Adrenal gland (tissue), 12 donors: Measurements from ENCODE around the gene RAPGEF3. TPM values are rescaled to one million over a fixed set of nuclear protein-coding genes. Genes with fewer than 3 reads are reported as not detected.

Experiments used
- DNase-seq, 7 donors: peaks; one replicate each; pipeline ENCODE4 v3.0.0-alpha.2; 2019 to 2020
- H3K27ac ChIP-seq, 5 donors: fragments of 200-600 bp; sonication (generic) in 4 of 5; 1 replicate in 3 of 5; 2 replicates in 2 of 5; pipeline versions ENCODE4 v1.5.1 to v1.8.0; 2016 to 2020; ENCODE audit warnings: mild to moderate bottlenecking in 1 of 5
- H3K27me3 ChIP-seq: fragments of 200-600 bp; 2 replicates; pipeline ENCODE4 v1.8.0; 2021
- H3K36me3 ChIP-seq, 2 donors: fragments of 200-600 bp; replicated peaks in 1 of 2; 1 replicate in 1 of 2; 2 replicates in 1 of 2; pipeline versions ENCODE4 v1.5.1 to v1.8.0; 2018 to 2022
- H3K4me1 ChIP-seq, 2 donors: fragments of 200-600 bp; replicated peaks in 1 of 2; 1 replicate in 1 of 2; 2 replicates in 1 of 2; pipeline versions ENCODE4 v1.5.1 to v1.8.0; 2018 to 2021
- H3K4me3 ChIP-seq, 4 donors: fragments of 200-600 bp; sonication (generic) in 3 of 4; one replicate each; pipeline ENCODE4 v1.5.1; 2016 to 2018
- H3K9me3 ChIP-seq, 3 donors: fragments of 200-600 bp; sonication (generic) in 1 of 3; replicated peaks in 1 of 3; 1 replicate in 2 of 3; 2 replicates in 1 of 3; pipeline versions ENCODE4 v1.5.1 to v1.8.0; 2016 to 2021
- CTCF ChIP-seq, 6 experiments: fragments of 450-650 bp in 4 of 6; fragments of 200-600 bp in 2 of 6; sonication (generic) in 1 of 6; IDR thresholded peaks; 1 replicate in 5 of 6; 2 replicates in 1 of 6; pipeline versions ENCODE4 v1.5.1 to v1.8.0; 2016 to 2021; ENCODE audit warnings: antibody characterized with exemption in 6 of 6, mild to moderate bottlenecking in 2 of 6, moderate library complexity in 1 of 6
- POLR2A ChIP-seq, 2 donors: fragments of 450-650 bp; IDR thresholded peaks; one replicate each; pipeline ENCODE4 v1.6.1; 2017; ENCODE audit warnings: antibody characterized with exemption in 2 of 2, mild to moderate bottlenecking in 2 of 2, moderate library complexity in 1 of 2
- WGBS, 4 donors: extraction: QIAGEN DNeasy Blood & Tissue Kit in 2 of 4; methylation state at CpG; one replicate each; pipeline versions ENCODE4 v1.1.5 to v1.1.7; 2013 to 2017; 5-methylcytosine and 5-hydroxymethylcytosine counted together
- intact Hi-C, 2 donors: fragments of 100-400 bp; cut with DNase I; formaldehyde crosslinking; loops; one replicate each; pipeline versions ENCODE4 v1.14.1 to v1.15.0; 2022 to 2023
- polyA plus RNA-seq, 3 donors: library from polyadenylated mRNA; stranded (reverse); fragments of 200-250 nt in 2 of 3; fragments of 350-450 nt in 1 of 3; fragmentation: Illumina TruSeq in 1 of 3; extraction: RNeasy Lipid Tissue Mini Kit (QIAGEN cat#74804) in 1 of 3; gene quantifications; one replicate each; pipeline ENCODE4 v1.2.3, GENCODE V29; 2013 to 2014
- total RNA-seq, 9 donors: library from RNA; depleted of rRNA in 4 of 9; stranded (reverse); fragments of >200 nt in 4 of 9; fragments of 120-200 nt in 1 of 9; fragmentation: NEBNext Ultra II Directional in 1 of 9; extraction: Animal tissue kit (Norgen Biotek cat#: 25700) in 1 of 9; gene quantifications; one replicate each; pipeline versions ENCODE4 v1.1.0 to v1.2.4, GENCODE V29; 2013 to 2023
- donor health status: healthy with polysubstance abuse.
- donor health status: Bipolar disorder and iron deficiency.
- donor health status: DM: yes; HTN: yes; CAD: no.
- donor health status: DM: no; HTN: no; CAD: no.
- donor health status: DM: no; HTN: no; CAD: no.
- donor health status: DM: yes; HTN: yes; CAD: no.

RAPGEF3 gene
- total and polyA plus RNA-seq, 12 donors: 1.4 to 69.4 (median 9.3) TPM

- no peaks in the 10 kb centered on the region for H3K36me3 ChIP-seq
- H3K4me3 ChIP-seq: no peak overlapping the region
- peaks cover 24 to 37% of the 10 kb centered on the region in 2 donors for H3K4me1 ChIP-seq
- DNase-seq: peak in 3 of 7 donors; percentile 42 to 58 (median 47)
- TF ChIP-seq POLR2A (IDR thresholded peaks at IDR 0.05) (no peak), CTCF (IDR thresholded peaks at IDR 0.05) (no peak)
- no peaks in the 10 kb centered on the region for H3K27me3 ChIP-seq
- no peaks in the 10 kb centered on the region for H3K9me3 ChIP-seq
- WGBS, 4 donors: 66 to 80% (median 75%) methylated on average over 7 to 13 of the region's 13 CpGs
- H3K27ac ChIP-seq: peak overlapping the region in 3 of 5 donors; percentile 71 to 82 (median 82)
- intact Hi-C loops: loop anchor here (5.0 to 10.0 kb wide), 2 partner anchors 121 to 229 kb away; no protein-coding TSS in a partner anchor
Observed at GRCh38 chr12:47715877-47716548, 42.7 kb downstream of the RAPGEF3 start.

DNA sequence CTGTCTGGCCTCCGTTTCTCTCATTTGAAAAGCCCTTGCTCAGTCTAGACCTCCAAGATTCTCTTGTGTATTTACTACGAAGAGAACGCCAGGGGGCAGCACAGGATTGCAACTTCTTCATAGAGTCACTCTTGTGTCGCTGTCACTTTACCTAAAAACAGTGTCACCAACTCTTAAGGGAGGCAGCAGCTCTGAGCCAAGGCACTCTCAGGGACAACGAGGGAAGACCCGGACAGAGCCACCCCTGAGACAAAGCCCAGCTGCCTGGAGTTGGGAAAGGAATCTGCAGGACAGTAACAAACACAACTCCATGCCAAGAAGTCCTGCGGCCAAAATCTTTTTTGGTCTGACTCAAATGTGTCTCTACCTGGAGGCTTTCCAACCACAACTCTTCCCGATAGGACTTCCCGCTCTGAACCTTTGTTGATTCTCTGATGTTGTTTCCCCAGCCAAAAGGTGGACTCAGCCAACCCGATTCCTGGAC, 43.2 kb downstream of the RAPGEF3 start:
- peak overlapping the region in 3 of 5 donors; percentile 63 to 82 (median 71) for H3K27ac ChIP-seq
- peaks cover 24 to 37% of the 10 kb centered on the region in 2 donors for H3K4me1 ChIP-seq
- H3K36me3 ChIP-seq: no peaks in the 10 kb centered on the region
- 3 to 12% (median 9%) methylated on average over 9 to 10 of the region's 10 CpGs for WGBS, 4 donors
- TF ChIP-seq POLR2A (IDR thresholded peaks at IDR 0.05): no peak
- TF ChIP-seq CTCF (IDR thresholded peaks at IDR 0.05): peak; percentile 60 to 93 (median 88)
- no peak overlapping the region for H3K4me3 ChIP-seq
- no peaks in the 10 kb centered on the region for H3K9me3 ChIP-seq
- intact Hi-C loops: loop anchor here (5.0 to 10.0 kb wide), 2 partner anchors 122 to 229 kb away; no protein-coding TSS in a partner anchor
- peak; percentile 80 to 93 (median 86) for DNase-seq
- H3K27me3 ChIP-seq: no peaks in the 10 kb centered on the region

DNA sequence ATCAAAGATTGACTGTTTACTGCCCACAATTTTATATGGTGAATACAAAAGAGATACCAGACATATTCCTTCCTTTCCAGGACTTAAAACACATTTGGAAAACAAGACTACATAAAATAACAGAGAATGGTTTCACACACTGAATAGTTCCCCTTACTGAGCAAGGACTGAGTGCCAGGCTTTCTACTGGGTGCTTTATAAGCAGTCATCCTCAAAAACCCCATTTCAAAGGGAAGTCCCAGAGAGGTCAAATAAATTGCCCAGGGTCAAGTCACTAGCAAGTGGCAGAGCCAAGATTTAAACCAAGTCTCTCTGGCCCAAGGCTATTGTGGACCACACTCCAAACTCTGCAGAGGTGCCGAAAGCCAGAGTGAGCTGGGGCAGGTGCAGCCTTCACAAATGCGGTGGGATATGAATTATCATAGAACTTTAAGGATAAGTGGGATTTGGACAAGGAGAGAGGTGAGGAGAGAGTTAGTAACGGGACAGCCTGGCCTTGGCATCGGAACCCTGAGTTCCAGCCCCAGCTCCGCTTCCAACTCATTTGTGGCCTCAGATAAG, 43.8 kb downstream of the RAPGEF3 start:
- Histone ChIP-seq H3K4me1 (peaks cover 24 to 37% of the 10 kb centered on the region in 2 donors), H3K36me3 (no peaks in the 10 kb centered on the region), H3K27me3 (no peaks in the 10 kb centered on the region), H3K9me3 (no peaks in the 10 kb centered on the region), H3K27ac (peak overlapping the region in 3 of 5 donors; percentile 63 to 82 (median 71)), H3K4me3 (no peak overlapping the region)
- no peak for TF ChIP-seq CTCF (IDR thresholded peaks at IDR 0.05)
- TF ChIP-seq POLR2A (IDR thresholded peaks at IDR 0.05): no peak
- WGBS, 4 donors: 25 to 38% (median 32%) methylated on average over 5 of the region's 5 CpGs
- DNase-seq: no peak
- intact Hi-C loops: loop anchor here (5.0 to 10.0 kb wide), 3 partner anchors 52 to 230 kb away; no protein-coding TSS in a partner anchor

DNA sequence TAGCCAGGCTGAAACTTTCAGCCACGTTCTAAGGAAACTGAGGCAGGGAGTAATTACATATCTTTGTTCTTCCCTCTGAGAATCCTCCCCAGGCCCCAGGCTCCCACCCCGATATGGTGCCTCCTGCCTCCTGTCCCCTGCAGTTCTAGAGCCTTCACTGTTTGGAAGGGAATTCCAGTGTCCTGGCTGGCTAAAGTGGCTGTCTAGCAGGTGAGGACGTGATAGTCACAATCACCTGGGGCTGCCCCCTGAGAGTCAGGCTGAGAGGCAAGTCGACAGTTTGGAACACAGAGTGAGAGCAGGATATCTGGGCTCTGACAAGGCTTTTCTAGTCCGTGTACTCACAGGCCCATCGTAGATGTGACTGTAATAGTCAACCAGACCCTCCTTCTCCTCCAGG, 46.5 kb downstream of the RAPGEF3 start:
- peaks cover 14 to 34% of the 10 kb centered on the region in 2 donors for H3K4me1 ChIP-seq
- DNase-seq: no peak
- no peaks in the 10 kb centered on the region for H3K9me3 ChIP-seq
- no peak overlapping the region for H3K27ac ChIP-seq
- H3K27me3 ChIP-seq: no peaks in the 10 kb centered on the region
- H3K36me3 ChIP-seq: no peaks in the 10 kb centered on the region
- WGBS, 4 donors: 90 to 96% (median 95%) methylated on average over 6 of the region's 6 CpGs
- intact Hi-C loops: loop anchor here in 1 of 2 donors (5.0 to 10.0 kb wide), 2 partner anchors 55 to 233 kb away; no protein-coding TSS in a partner anchor
- no peak for TF ChIP-seq CTCF (IDR thresholded peaks at IDR 0.05)
- H3K4me3 ChIP-seq: no peak overlapping the region
